AG04449 (cell line): ENCODE data around the gene ZCCHC14.

Experiments
- CTCF ChIA-PET: fragments of 350-600 bp; formaldehyde crosslinking; extraction: SDS; loops from one replicate; lab custom pipeline; 2021; ENCODE audit warnings: antibody characterized with exemption; lab: Yijun Ruan, JAX
- POLR2A ChIA-PET: fragments of 400-600, 350-600 bp; formaldehyde crosslinking; extraction: SDS; loops from one replicate; lab custom pipeline; 2020; ENCODE audit warnings: antibody characterized with exemption, inconsistent platforms; lab: Yijun Ruan, JAX
- DNase-seq: peaks from one replicate; pipeline ENCODE4 v3.0.0-alpha.2; 2010; ENCODE audit warnings: low read depth, low spot score
- H3K4me3 ChIP-seq: 2 replicates; pipeline ENCODE4 v1.5.1; 2011; ENCODE audit warnings: low read depth, mild to moderate bottlenecking, control low read depth, low read length
- TF ChIP-seq, protein P1 (sequence below): IDR thresholded peaks from one replicate; pipeline ENCODE4 v1.5.1; 2011; ENCODE audit warnings: mild to moderate bottlenecking, moderate library complexity, low read length, control low read depth, inconsistent platforms; ENCODE audit not compliant: insufficient read depth; ENCODE audit errors: missing control alignments

ZCCHC14 gene

DNA sequence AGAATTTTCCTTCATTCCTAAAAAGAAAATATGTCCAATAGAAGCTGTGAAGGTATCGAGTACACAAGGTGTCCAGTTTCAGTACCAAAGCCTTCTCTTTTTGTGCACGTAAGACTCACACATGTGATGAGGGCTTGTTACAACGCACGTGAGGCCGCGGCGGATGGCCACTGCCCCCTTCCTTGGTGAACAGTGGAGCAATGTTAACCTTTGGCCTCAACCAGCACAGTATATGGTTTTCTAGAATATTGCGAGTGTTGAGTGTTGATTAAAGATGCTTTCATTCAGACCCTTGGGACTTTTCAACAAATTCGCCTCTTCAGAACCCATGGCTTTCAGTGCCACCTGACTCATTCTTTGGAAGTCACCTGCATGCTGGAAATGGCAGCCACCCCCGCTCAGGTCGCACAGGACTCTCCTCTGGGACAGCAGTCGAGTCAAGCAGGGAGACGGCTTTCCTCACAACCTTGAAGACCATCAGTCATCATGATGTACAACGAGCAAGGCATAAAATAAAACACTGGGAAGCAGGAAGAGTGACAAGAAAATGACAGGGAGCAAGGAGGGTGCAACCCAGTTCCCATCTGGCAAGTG, 86.2 kb downstream of the ZCCHC14 start:
- no peak for DNase-seq
- TF ChIP-seq, protein P1, sequence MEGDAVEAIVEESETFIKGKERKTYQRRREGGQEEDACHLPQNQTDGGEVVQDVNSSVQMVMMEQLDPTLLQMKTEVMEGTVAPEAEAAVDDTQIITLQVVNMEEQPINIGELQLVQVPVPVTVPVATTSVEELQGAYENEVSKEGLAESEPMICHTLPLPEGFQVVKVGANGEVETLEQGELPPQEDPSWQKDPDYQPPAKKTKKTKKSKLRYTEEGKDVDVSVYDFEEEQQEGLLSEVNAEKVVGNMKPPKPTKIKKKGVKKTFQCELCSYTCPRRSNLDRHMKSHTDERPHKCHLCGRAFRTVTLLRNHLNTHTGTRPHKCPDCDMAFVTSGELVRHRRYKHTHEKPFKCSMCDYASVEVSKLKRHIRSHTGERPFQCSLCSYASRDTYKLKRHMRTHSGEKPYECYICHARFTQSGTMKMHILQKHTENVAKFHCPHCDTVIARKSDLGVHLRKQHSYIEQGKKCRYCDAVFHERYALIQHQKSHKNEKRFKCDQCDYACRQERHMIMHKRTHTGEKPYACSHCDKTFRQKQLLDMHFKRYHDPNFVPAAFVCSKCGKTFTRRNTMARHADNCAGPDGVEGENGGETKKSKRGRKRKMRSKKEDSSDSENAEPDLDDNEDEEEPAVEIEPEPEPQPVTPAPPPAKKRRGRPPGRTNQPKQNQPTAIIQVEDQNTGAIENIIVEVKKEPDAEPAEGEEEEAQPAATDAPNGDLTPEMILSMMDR = no peak
- ChIA-PET POLR2A (no interaction called here), CTCF (interaction anchor here (0.9 to 1.5 kb wide), 3 partner anchors 10 to 230 kb away, joined by 3 to 9 read pairs (median 4); no protein-coding TSS in a partner anchor)
- H3K4me3 ChIP-seq = no peak overlapping the region

DNA sequence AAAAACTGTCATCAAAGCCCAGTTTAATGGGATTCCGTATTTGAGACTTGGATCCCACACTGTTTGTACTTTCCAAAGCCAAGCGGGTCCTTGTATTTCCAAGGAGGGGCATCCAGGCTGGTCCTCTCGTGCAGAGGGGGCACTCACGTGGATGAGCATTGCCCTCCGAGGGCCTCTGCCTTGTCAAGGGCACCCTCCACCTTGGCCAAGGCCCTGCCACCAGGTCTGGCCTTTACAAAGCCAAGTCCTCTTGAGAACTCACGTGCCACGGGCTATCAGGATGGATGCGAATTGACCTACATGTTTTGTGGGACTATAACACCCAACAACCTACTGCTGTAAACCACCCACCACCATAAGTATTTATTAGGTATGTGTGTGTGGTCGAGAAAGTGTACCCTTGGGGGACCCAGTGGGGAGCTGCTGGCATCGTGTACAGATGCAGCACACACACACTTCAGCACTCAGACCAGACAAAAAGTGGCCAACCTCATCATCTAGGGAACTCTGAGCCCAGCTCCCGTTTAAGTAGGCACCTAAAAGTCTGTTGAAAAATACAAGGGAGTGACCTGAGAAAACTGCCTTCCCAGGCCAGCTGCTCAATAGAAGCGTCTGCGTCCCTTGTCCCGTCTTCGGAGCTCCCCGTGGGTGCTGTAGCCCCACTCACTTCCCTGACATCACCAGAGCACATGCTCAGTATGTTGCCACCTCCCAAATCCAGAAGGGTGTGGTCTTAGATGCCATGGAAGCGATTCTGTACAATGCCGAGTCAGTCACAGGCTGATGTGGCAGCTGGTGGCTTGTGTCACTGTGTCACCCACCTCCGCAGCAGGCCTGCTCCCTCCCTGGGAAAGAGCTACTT, 87.8 kb downstream of the ZCCHC14 start:
- POLR2A ChIA-PET = no interaction called here
- TF ChIP-seq, protein P1 = no peak
- H3K4me3 ChIP-seq = no peak overlapping the region
- no peak for DNase-seq
- CTCF ChIA-PET = interaction anchor here (1.5 to 4.6 kb wide), 2 partner anchors 11 to 230 kb away, joined by 3 to 24 read pairs; no protein-coding TSS in a partner anchor

DNA sequence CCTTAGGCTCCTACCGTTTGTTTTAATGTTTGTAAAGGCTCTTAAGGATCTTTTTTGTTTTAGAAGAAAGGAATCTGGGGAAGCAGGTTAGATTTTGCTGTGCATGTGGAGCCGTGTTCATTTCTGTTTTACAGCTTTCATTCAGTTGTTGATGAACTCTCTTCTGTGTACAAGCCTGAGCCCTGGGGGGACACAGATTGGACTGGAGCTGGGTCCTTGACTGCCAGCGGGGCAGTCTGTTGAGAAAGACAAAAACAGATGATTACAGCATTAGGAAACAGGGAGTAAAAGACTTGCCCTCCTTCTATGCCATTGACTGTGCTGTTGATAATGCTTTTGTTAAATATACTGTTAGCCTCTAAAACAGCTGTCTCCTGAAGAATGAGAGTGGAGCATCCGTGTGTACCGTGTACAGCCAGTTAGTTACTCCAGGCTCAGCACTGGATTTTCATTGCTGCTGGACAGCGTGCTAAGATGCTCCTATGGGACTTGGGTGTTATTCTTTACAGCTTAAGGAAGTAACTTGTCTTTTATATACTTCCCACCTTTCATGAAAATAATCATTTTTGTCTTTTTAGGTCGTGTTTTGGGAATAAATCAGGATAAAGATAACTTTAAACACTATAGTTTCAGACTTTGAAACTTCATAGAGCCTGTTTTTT, 97.5 kb downstream of the ZCCHC14 start:
- CTCF ChIA-PET = interaction anchor here (0.8 to 7.9 kb wide), 8 partner anchors 8 to 476 kb away, joined by 3 to 53 read pairs (median 16); partner anchors contain the start of gene FBXO31
- POLR2A ChIA-PET = interaction anchor here (1.9 kb wide), 1 partner anchor 11 kb away, joined by 9 read pairs; the partner anchor contains the start of gene FBXO31
- no peak for DNase-seq
- TF ChIP-seq, protein P1 = no peak
- no peak overlapping the region for H3K4me3 ChIP-seq

DNA sequence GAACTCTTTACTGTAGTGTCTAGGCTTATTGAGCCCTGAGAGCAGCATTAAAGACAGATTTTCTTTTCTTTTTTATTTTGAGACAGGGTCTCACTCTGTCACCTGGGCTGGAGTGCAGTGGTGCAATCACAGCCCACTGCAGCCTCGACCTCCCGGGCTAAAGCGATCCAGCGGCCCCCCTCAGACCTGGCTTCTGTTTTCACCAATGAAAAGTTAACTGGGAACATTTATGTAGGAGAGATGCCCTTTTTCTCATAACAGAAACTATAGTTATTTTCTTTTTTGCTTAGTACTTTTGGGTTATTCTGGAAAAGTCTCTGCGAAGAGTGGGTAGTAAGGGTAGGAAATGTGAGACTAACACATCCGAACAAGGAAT, 99.2 kb downstream of the ZCCHC14 start:
- peak overlapping the region; percentile 81 for H3K4me3 ChIP-seq
- TF ChIP-seq, protein P1 = no peak
- ChIA-PET POLR2A (interaction anchor here (0.7 to 1.9 kb wide), 2 partner anchors 10 to 478 kb away, joined by 3 to 9 read pairs; partner anchors contain the start of gene FBXO31), CTCF (interaction anchor here (1.1 to 7.9 kb wide), 8 partner anchors 10 to 830 kb away, joined by 3 to 53 read pairs (median 16); partner anchors contain the start of gene FBXO31)
- DNase-seq = no peak

DNA sequence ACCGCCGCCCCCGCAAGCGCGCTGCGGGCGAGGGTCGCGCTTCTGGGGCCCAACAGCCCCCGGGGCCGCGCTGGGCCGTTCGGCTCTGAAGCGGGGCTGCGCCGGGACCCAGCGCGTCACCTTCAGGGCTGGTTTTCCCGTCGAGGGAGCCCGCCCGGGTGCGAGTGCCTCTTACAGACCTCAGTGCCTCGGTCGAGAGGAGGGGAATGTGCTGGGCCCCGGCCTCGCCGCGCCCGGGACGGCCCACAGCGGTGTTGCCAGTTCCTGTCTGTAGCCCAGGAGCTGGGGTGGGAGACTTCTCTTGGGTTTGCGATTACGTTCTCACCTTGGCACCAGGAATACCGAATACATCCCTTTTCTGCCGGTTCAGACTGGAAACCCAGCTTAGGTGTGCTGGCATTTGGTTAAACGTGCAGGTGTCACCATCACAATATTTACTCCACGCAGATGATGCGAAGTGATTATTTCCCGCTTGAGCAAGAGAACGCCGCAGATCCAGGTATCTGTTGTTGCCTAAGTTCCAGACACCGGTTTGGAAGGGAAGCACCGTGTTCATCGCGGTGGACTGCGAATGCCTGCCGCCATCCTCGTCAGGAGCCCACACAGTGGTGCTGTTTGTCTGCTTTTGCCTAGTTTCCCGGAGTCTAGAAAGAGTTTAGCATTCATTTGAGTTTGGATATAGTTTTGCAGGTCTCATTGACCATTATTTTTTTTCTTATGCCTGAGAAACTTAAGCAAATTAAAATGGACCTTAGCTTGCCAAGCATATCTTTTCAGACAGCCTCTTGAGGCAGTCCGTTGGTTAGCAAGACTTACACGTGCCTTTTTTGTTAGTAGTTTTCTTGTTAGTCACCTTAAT, 99.8 kb downstream of the ZCCHC14 start:
- H3K4me3 ChIP-seq = peak overlapping the region; percentile 81
- ChIA-PET POLR2A (interaction anchor here (0.7 to 1.6 kb wide), 2 partner anchors 9 to 479 kb away, joined by 3 to 7 read pairs; partner anchors contain the start of gene FBXO31), CTCF (interaction anchor here (0.9 to 7.9 kb wide), 10 partner anchors 10 to 830 kb away, joined by 3 to 53 read pairs (median 4); partner anchors contain the start of gene FBXO31)
- DNase-seq = no peak
- TF ChIP-seq, protein P1 = peak; percentile 40
